Hepatocyte (in vitro differentiated cells): ENCODE data around the gene CXorf58. TPM values are rescaled to one million over a fixed set of nuclear protein-coding genes. Genes with fewer than 3 reads are reported as not detected.
"Not testable (repeated sequence)": the region's sequence is repeated elsewhere in the genome, so short reads cannot be mapped to it uniquely, and the experiment has no call there.

Source experiments
- DNase-seq: peaks from one replicate; pipeline ENCODE4 v3.0.0-alpha.2; 2016; ENCODE audit warnings: low spot score
- H2AFZ ChIP-seq: fragments of 200-600 bp; sonication (generic); 2 replicates; pipeline ENCODE4 v1.6.0; 2016; ENCODE audit warnings: antibody characterized with exemption, mild to moderate bottlenecking
- H3K27ac ChIP-seq: fragments of 200-600 bp; sonication (generic); 2 replicates; pipeline ENCODE4 v1.5.1; 2016; ENCODE audit warnings: mild to moderate bottlenecking
- H3K27me3 ChIP-seq: fragments of 200-600 bp; sonication (generic); 2 replicates; pipeline ENCODE4 v1.6.1; 2016
- H3K36me3 ChIP-seq: fragments of 200-600 bp; sonication (generic); replicated peaks from 2 replicates; pipeline ENCODE4 v1.5.1; 2016; ENCODE audit warnings: low read depth; ENCODE audit not compliant: insufficient read depth
- H3K4me1 ChIP-seq: fragments of 200-600 bp; sonication (generic); 2 replicates; pipeline ENCODE4 v1.5.1; 2016; ENCODE audit warnings: mild to moderate bottlenecking, moderate library complexity; ENCODE audit not compliant: insufficient read depth
- H3K4me2 ChIP-seq: fragments of 200-600 bp; sonication (generic); 2 replicates; pipeline ENCODE4 v1.6.0; 2016
- H3K4me3 ChIP-seq: fragments of 200-600 bp; sonication (generic); 2 replicates; pipeline ENCODE4 v1.5.1; 2016; ENCODE audit warnings: mild to moderate bottlenecking
- H3K79me2 ChIP-seq: fragments of 200-600 bp; sonication (generic); 2 replicates; pipeline ENCODE4 v1.6.0; 2017; ENCODE audit warnings: mild to moderate bottlenecking
- H3K9me2 ChIP-seq: fragments of 200-600 bp; sonication (generic); replicated peaks from 2 replicates; pipeline ENCODE4 v1.6.0; 2017; ENCODE audit warnings: mild to moderate bottlenecking; ENCODE audit not compliant: insufficient read depth
- H3K9me3 ChIP-seq: fragments of 200-600 bp; sonication (generic); 2 replicates; pipeline ENCODE4 v1.5.1; 2016; ENCODE audit warnings: low read depth, mild to moderate bottlenecking
- H4K20me1 ChIP-seq: fragments of 200-600 bp; sonication (generic); 2 replicates; pipeline ENCODE4 v1.6.0; 2016; ENCODE audit warnings: mild to moderate bottlenecking; ENCODE audit not compliant: insufficient read depth, poor library complexity, severe bottlenecking
- EZH2 ChIP-seq: fragments of 200-600 bp; sonication (generic); IDR thresholded peaks from 2 replicates; pipeline ENCODE4 v1.6.1; 2016; ENCODE audit warnings: antibody characterized with exemption, mild to moderate bottlenecking, borderline replicate concordance
- EZH2phosphoT487 ChIP-seq: fragments of 200-600 bp; sonication (generic); IDR thresholded peaks from one replicate; pipeline ENCODE4 v1.6.1; 2018; ENCODE audit warnings: antibody characterized with exemption, mild to moderate bottlenecking, low read depth, moderate library complexity; ENCODE audit not compliant: unreplicated experiment, severe bottlenecking
- WGBS: methylation state at CpG from one replicate; pipeline ENCODE4 v1.1.6; 2016; ENCODE audit warnings: low lambda C conversion rate; ENCODE audit errors: missing lambda C conversion rate; 5-methylcytosine and 5-hydroxymethylcytosine counted together
- polyA plus RNA-seq: library from polyadenylated mRNA; unstranded; fragments of >200 nt; fragmentation: Nextera tagmentation; extraction: Ambion mirVana; gene quantifications from 2 replicates; pipeline ENCODE4 v1.2.1, GENCODE V29; 2016
- total RNA-seq: library from RNA; depleted of rRNA; stranded (reverse); fragments of >200 nt; gene quantifications from 2 replicates; pipeline ENCODE4 v1.2.3, GENCODE V29; 2014
- TF ChIP-seq, protein P1 (sequence below): fragments of 200-600 bp; sonication (generic); IDR thresholded peaks from 2 replicates; pipeline ENCODE4 v1.5.1; 2016; ENCODE audit warnings: antibody characterized with exemption, mild to moderate bottlenecking; ENCODE audit not compliant: poor library complexity

Gene CXorf58
- total and polyA plus RNA-seq, 2 experiments from 2014 or later, result 0.58 to 2.8 TPM

DNA sequence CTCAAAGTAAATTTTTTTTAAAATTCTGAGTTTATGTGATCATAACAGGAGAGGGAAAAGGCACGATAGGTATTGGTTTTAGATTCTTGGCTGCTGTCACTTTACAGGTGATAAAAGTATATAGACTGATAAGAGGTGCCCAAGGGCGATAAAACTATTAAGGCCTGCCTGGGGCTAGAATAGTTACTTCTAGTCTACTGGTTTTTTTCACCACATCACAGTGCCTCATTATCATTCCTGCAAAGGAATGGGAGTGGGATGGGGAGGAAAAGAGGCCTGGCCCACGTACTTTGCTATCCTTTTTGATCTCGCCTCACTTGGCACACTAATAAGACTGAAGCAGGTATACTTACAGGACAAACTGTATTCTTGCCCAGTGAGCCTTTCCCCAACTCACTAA lies 46.6 kb downstream of the CXorf58 start:
- no peak overlapping the region for H3K4me2 ChIP-seq
- no peak overlapping the region for H3K27ac ChIP-seq
- no peaks in the 10 kb centered on the region for H3K9me3 ChIP-seq
- WGBS, result 54% methylated on average over 4 of the region's 4 CpGs
- H3K27me3 ChIP-seq, result no peaks in the 10 kb centered on the region
- no peaks in the 10 kb centered on the region for H3K79me2 ChIP-seq
- no peak for DNase-seq
- no peaks in the 10 kb centered on the region for H3K4me1 ChIP-seq
- no peaks in the 10 kb centered on the region for H3K9me2 ChIP-seq
- no peak overlapping the region for H3K4me3 ChIP-seq
- no peak overlapping the region for H2AFZ ChIP-seq
- TF ChIP-seq, protein P1, sequence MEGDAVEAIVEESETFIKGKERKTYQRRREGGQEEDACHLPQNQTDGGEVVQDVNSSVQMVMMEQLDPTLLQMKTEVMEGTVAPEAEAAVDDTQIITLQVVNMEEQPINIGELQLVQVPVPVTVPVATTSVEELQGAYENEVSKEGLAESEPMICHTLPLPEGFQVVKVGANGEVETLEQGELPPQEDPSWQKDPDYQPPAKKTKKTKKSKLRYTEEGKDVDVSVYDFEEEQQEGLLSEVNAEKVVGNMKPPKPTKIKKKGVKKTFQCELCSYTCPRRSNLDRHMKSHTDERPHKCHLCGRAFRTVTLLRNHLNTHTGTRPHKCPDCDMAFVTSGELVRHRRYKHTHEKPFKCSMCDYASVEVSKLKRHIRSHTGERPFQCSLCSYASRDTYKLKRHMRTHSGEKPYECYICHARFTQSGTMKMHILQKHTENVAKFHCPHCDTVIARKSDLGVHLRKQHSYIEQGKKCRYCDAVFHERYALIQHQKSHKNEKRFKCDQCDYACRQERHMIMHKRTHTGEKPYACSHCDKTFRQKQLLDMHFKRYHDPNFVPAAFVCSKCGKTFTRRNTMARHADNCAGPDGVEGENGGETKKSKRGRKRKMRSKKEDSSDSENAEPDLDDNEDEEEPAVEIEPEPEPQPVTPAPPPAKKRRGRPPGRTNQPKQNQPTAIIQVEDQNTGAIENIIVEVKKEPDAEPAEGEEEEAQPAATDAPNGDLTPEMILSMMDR, result no peak
- TF ChIP-seq EZH2, result no peak
- H4K20me1 ChIP-seq, result no peaks in the 10 kb centered on the region
- H3K36me3 ChIP-seq, result no peaks in the 10 kb centered on the region

DNA sequence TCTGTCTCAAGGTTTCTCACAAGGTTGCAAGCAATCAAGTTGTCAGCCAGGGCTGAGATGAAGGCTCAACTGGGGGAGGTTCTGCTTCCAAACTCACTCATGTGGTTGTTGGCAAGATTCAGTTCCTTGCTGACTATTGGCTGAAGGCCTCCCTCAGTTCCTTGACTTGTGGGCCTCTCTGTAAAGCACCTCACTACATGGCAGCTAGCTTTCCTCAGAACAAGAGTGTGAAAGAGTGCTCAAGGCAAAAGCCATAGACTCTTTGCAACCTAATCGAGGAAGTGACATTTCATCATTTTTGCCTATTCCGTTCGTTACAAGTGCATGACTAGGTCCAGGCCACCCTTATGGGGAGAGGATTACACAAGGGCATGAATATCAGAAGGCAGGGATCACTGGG lies 52.0 kb downstream of the CXorf58 start:
- Histone ChIP-seq H3K4me2 (no peak overlapping the region), H3K36me3 (no peaks in the 10 kb centered on the region), H3K27ac (no peak overlapping the region), H3K4me3 (no peak overlapping the region), H2AFZ (no peak overlapping the region), H3K27me3 (no peaks in the 10 kb centered on the region), H3K4me1 (peaks cover 6% of the 10 kb centered on the region), H4K20me1 (no peaks in the 10 kb centered on the region), H3K9me3 (no peaks in the 10 kb centered on the region), H3K9me2 (no peaks in the 10 kb centered on the region), H3K79me2 (no peaks in the 10 kb centered on the region)
- TF ChIP-seq EZH2phosphoT487, result no peak
- TF ChIP-seq, protein P1, result no peak
- no peak for TF ChIP-seq EZH2
- DNase-seq, result no peak
- 93% methylated on average over 3 of the region's 3 CpGs for WGBS

DNA sequence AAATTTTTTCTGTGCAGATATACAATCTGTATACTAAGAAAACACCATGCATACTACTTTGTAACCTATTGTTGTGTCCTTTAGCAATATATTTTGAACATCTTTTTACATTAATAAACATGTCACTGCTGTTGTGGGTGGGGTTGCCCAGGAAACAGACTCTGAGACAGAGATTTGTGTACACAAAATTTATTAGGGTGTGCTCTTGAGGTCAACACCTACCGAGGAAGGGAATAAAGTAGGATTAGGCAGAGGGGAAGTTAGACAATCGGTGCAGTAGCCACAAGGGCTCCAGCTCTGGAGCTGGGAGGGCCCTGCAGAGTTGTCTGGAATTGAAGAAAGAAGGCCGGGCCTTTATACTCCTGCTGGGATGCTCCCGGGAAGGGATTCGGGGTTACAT lies 56.4 kb downstream of the CXorf58 start:
- no peak overlapping the region for H3K4me3 ChIP-seq
- no peaks in the 10 kb centered on the region for H3K79me2 ChIP-seq
- H3K9me3 ChIP-seq, result no peaks in the 10 kb centered on the region
- H3K36me3 ChIP-seq, result no peaks in the 10 kb centered on the region
- no peaks in the 10 kb centered on the region for H3K27me3 ChIP-seq
- peaks cover 6% of the 10 kb centered on the region for H3K4me1 ChIP-seq
- no peak for DNase-seq
- H2AFZ ChIP-seq, result no peak overlapping the region
- WGBS, result 44% methylated on average over 5 of the region's 5 CpGs
- no peaks in the 10 kb centered on the region for H3K9me2 ChIP-seq
- H3K4me2 ChIP-seq, result no peak overlapping the region
- H4K20me1 ChIP-seq, result no peaks in the 10 kb centered on the region
- TF ChIP-seq, protein P1, result no peak
- TF ChIP-seq EZH2 (no peak), EZH2phosphoT487 (no peak)
- no peak overlapping the region for H3K27ac ChIP-seq

DNA sequence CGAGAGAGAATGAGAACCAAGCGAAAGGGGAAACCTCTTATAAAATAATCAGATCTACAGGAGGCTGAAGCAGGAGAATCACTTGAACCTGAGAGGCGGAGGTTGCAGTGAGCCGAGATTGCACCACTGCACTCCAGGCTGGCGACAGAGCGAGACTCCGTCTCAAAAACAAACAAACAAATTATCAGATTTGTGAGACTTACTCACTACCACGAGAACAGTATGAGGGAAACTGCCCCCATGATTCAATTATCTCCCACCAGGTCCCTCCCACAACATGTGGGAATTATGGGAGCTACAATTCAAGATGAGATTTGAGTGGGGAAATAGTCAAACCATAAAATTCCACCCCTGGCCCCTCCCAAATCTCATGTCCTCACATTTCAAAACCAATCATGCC lies 57.8 kb downstream of the CXorf58 start:
- H3K4me3 ChIP-seq, H3K79me2 ChIP-seq, H3K27ac ChIP-seq, H4K20me1 ChIP-seq, H2AFZ ChIP-seq, H3K4me2 ChIP-seq, H3K4me1 ChIP-seq, DNase-seq, H3K9me2 ChIP-seq, H3K36me3 ChIP-seq, H3K9me3 ChIP-seq, H3K27me3 ChIP-seq: not testable (repeated sequence)
- 91% methylated on average over 8 of the region's 8 CpGs for WGBS
